ENCODE results near the gene IMMP2L. TPM values are rescaled to one million over a fixed set of nuclear protein-coding genes. Genes with fewer than 3 reads are reported as not detected.

The IMMP2L gene
- total RNA-seq, 1 experiment from 2014 or later: 8.8 TPM

DNA sequence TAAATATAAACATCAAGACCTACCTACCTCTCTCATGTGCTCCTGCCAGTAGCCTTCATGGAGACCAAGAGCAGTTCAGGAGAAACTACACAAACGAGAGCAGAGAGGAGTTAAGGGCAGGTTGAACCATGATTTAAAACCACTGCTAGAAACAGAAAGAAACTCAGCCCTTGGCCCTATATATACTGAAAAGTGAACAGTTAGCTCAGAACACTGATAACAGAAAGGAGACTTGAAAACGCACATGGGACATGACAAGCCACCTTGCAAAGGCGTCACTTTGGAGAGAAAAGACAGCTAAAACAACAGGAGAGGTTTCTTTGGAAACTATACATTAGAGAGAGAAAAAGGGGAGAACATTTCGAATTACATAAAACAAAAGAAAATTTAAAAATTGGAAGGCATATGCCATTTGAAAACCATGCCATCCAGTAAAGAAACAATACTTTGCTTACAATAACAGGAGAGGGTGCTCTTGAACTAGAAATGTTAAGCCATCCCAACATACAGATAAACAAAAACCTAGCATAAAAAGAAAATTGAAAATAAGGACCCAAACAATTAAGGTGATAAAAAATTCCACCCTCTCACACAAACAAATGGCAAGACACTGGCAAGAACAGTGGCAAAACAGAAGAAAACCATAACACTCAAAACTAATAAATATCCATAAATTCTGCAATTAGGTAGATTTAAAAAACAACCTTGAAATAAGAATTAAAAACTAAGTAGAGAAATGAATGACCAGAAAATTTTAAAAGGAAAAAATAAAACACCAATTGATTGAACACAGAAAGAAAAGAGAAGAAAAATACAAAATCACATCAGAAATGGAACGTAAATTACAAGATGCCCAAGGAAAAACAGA lies 232.7 kb downstream of the IMMP2L start:
- TF ChIP-seq TCF7L2 (IDR thresholded peaks at IDR 0.05; ENCODE audit: low read depth, low read length) (no peak), POLR2AphosphoS5 (IDR thresholded peaks at IDR 0.05; ENCODE audit: low read depth, low read length) (no peak), CTCF (IDR thresholded peaks at IDR 0.05) (peak; percentile 12; the same call in 1 of the 2 replicates), SIN3A (IDR thresholded peaks at IDR 0.05; ENCODE audit: borderline replicate concordance, insufficient read depth, low read depth, low read length) (no peak)
- TF ChIP-seq, protein P1, sequence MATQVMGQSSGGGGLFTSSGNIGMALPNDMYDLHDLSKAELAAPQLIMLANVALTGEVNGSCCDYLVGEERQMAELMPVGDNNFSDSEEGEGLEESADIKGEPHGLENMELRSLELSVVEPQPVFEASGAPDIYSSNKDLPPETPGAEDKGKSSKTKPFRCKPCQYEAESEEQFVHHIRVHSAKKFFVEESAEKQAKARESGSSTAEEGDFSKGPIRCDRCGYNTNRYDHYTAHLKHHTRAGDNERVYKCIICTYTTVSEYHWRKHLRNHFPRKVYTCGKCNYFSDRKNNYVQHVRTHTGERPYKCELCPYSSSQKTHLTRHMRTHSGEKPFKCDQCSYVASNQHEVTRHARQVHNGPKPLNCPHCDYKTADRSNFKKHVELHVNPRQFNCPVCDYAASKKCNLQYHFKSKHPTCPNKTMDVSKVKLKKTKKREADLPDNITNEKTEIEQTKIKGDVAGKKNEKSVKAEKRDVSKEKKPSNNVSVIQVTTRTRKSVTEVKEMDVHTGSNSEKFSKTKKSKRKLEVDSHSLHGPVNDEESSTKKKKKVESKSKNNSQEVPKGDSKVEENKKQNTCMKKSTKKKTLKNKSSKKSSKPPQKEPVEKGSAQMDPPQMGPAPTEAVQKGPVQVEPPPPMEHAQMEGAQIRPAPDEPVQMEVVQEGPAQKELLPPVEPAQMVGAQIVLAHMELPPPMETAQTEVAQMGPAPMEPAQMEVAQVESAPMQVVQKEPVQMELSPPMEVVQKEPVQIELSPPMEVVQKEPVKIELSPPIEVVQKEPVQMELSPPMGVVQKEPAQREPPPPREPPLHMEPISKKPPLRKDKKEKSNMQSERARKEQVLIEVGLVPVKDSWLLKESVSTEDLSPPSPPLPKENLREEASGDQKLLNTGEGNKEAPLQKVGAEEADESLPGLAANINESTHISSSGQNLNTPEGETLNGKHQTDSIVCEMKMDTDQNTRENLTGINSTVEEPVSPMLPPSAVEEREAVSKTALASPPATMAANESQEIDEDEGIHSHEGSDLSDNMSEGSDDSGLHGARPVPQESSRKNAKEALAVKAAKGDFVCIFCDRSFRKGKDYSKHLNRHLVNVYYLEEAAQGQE (IDR thresholded peaks at IDR 0.05; ENCODE audit: insufficient read depth in 1 of 2, low read depth in 2 of 2, low read length in 1 of 2): no peak
- Histone ChIP-seq H3K4me1 (ENCODE audit: control insufficient read depth, insufficient read depth, low read length) (no peaks in the 10 kb centered on the region), H3K9me3 (ENCODE audit: control insufficient read depth, insufficient read depth, low read depth, low read length) (no peaks in the 10 kb centered on the region), H3K36me3 (ENCODE audit: control insufficient read depth, insufficient read depth, low read length) (no peaks in the 10 kb centered on the region; the same call in 1 of the 2 replicates), H3K4me3 (ENCODE audit: low read depth in 2 of 2, low read length in 2 of 2) (no peak overlapping the region), H3K27ac (ENCODE audit: low read length) (no peak overlapping the region), H3K27me3 (ENCODE audit: control insufficient read depth, insufficient read depth, low read length) (no peaks in the 10 kb centered on the region)
- ChIA-PET POLR2A (no interaction called here), CTCF (no interaction called here)
- ATAC-seq (no peak), DNase-seq (ENCODE audit: low read depth, low spot score) (no peak)
- BruUV-seq (replicated peaks): no TSS peak
- intact Hi-C loops (cut with micrococcal nuclease; ENCODE audit: unreplicated experiment) (loop anchor here (5.0 to 10.0 kb wide), 2 partner anchors 155 to 408 kb away; no protein-coding TSS in a partner anchor), in situ Hi-C loops (cut with HindIII; ENCODE audit: low pct_unique_long_range_greater_than_20kb, low sequenced_read_pairs) (no loop called here)

DNA sequence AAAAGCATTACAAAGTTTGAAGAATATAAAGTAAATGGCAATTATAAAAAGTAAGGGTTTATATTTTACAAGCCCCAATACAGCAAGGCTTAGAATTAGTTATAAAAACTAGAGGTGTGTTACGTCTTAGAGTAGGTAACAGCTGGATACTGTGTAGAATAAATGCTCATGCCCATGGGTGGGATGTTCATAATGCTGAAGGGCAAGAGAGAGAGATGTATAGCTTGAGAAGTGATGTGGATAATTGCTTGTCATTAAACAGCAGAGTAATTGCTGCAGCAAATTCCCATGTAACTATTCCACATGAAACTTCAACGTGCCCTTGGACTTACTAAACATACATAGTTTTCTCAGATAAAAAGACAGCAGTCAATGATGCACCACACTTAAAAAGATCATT lies 233.8 kb downstream of the IMMP2L start:
- ChIA-PET CTCF (no interaction called here), POLR2A (no interaction called here)
- Histone ChIP-seq H3K36me3 (ENCODE audit: control insufficient read depth, insufficient read depth, low read length) (no peaks in the 10 kb centered on the region; the same call in 1 of the 2 replicates), H3K4me3 (ENCODE audit: low read depth in 2 of 2, low read length in 2 of 2) (no peak overlapping the region), H3K9me3 (ENCODE audit: control insufficient read depth, insufficient read depth, low read depth, low read length) (peaks cover 3% of the 10 kb centered on the region; the same call in 1 of the 2 replicates), H3K27ac (ENCODE audit: low read length) (no peak overlapping the region), H3K27me3 (ENCODE audit: control insufficient read depth, insufficient read depth, low read length) (no peaks in the 10 kb centered on the region), H3K4me1 (ENCODE audit: control insufficient read depth, insufficient read depth, low read length) (no peaks in the 10 kb centered on the region)
- ATAC-seq (no peak), DNase-seq (ENCODE audit: low read depth, low spot score) (no peak)
- in situ Hi-C loops (cut with HindIII; ENCODE audit: low pct_unique_long_range_greater_than_20kb, low sequenced_read_pairs): no loop called here
- intact Hi-C loops (cut with micrococcal nuclease; ENCODE audit: unreplicated experiment): loop anchor here (5.0 kb wide), 1 partner anchor 409 kb away; no protein-coding TSS in a partner anchor
- BruUV-seq (replicated peaks): no TSS peak
- no peak for TF ChIP-seq SIN3A (IDR thresholded peaks at IDR 0.05; ENCODE audit: borderline replicate concordance, insufficient read depth, low read depth, low read length)
- TF ChIP-seq TCF7L2 (IDR thresholded peaks at IDR 0.05; ENCODE audit: low read depth, low read length): no peak
- TF ChIP-seq, protein P1 (IDR thresholded peaks at IDR 0.05; ENCODE audit: insufficient read depth in 1 of 2, low read depth in 2 of 2, low read length in 1 of 2): no peak
- TF ChIP-seq CTCF (IDR thresholded peaks at IDR 0.05): no peak
- TF ChIP-seq POLR2AphosphoS5 (IDR thresholded peaks at IDR 0.05; ENCODE audit: low read depth, low read length): no peak
